G401 (cell line): ENCODE measurements around the gene CLASP2. TPM values are rescaled to one million over a fixed set of nuclear protein-coding genes. Genes with fewer than 3 reads are reported as not detected.
"Not testable (repeated sequence)": the region's sequence is repeated elsewhere in the genome, so short reads cannot be mapped to it uniquely, and the experiment has no call there.

Experiments used
- DNase-seq: peaks from one replicate; pipeline ENCODE4 v3.0.0-alpha.2; 2015; ENCODE audit warnings: low spot score
- in situ Hi-C: cut with HindIII; loops from 2 replicates; pipeline ENCODE4 v1.10.0; 2016; ENCODE audit warnings: low sequenced_read_pairs, mixed read lengths
- total RNA-seq: library from RNA; depleted of rRNA; stranded (reverse); fragments of >200 nt; shearing (Covaris generic); gene quantifications from 2 replicates; pipeline ENCODE4 v1.2.3, GENCODE V29; 2014

CLASP2 gene
- total RNA-seq, 1 experiment from 2014 or later = 65.5 TPM

GRCh38 chr3:33699275-33699674 lies 18.8 kb downstream of the CLASP2 start:
- in situ Hi-C loops = no loop called here
- DNase-seq = no peak

GRCh38 chr3:33694944-33695343 lies 23.1 kb downstream of the CLASP2 start:
- in situ Hi-C loops = no loop called here
- DNase-seq = no peak

DNA sequence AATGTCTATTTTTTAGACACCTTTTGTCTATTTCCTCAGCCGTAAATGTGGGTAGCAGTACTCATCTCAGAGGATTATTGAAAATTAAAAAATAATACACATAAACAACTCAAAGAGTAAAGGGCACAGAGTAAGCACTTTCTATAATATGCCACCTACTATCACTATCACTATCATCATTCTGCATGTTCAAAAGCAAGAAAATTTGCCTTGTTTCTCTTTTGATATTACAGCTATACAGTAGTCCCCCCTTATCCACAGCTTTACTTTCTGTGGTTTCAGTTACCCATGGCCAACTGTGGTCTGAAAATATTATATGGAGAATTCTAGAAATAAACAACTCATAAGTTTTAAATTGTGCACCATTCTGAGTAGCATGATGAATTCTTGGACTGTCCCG lies 27.7 kb downstream of the CLASP2 start:
- DNase-seq = no peak

GRCh38 chr3:33687406-33688010 lies 30.5 kb downstream of the CLASP2 start:
- in situ Hi-C loops = no loop called here
- DNase-seq = no peak

More for the DNA sequence above, 27.7 kb downstream of the CLASP2 start:
- in situ Hi-C loops = no loop called here

DNA sequence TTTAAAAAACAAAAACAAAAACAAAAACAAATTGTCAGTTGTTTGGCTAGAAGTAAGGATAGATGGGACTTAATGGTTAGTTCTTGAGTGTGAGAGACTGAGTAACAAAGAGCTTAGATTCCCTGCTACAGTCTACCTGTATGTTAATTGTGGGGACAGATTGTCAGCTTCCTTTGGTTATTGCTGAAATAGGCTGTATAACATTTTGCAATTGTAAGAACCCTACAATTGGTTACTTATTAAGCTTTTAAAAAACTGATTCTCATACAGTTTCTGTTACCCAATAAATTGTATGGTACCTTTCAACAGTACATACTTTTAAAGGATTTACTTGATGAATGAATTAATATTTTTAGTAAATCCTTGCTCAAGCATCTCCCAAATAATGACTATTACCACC lies 35.3 kb downstream of the CLASP2 start:
- DNase-seq = no peak
- in situ Hi-C loops = no loop called here

DNA sequence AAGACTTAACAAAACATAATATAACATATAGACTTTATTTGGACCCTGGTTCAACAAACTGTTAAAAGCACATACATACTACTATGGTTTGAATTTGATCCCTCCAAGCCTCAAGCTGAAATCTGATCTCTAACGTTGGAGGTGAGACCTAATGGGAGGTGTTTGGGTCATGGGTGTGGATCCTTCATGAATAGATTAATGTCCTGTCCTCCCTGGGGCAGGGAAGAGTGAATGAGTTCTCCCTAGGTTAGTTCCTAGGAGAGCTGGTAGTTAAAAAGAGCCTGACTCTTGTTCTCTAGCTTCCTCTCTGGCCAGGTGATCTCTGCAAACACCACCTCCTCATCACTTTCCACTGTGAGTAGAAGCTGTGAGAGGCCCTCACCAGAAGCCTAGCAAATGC lies 36.4 kb downstream of the CLASP2 start:
- in situ Hi-C loops = no loop called here
- DNase-seq = no peak

GRCh38 chr3:33678073-33678472 lies 40.0 kb downstream of the CLASP2 start:
- DNase-seq = no peak
- in situ Hi-C loops = no loop called here

GRCh38 chr3:33673436-33673835 lies 44.6 kb downstream of the CLASP2 start:
- DNase-seq, in situ Hi-C loops: not testable (repeated sequence)

GRCh38 chr3:33668618-33669017 lies 49.4 kb downstream of the CLASP2 start:
- DNase-seq = no peak
- in situ Hi-C loops = no loop called here

- in situ Hi-C loops = no loop called here
- no peak for DNase-seq
Measured at GRCh38 chr3:33665294-33665693, 52.8 kb downstream of the CLASP2 start.

- DNase-seq = no peak
Measured at GRCh38 chr3:33664195-33664594, 53.9 kb downstream of the CLASP2 start.

DNA sequence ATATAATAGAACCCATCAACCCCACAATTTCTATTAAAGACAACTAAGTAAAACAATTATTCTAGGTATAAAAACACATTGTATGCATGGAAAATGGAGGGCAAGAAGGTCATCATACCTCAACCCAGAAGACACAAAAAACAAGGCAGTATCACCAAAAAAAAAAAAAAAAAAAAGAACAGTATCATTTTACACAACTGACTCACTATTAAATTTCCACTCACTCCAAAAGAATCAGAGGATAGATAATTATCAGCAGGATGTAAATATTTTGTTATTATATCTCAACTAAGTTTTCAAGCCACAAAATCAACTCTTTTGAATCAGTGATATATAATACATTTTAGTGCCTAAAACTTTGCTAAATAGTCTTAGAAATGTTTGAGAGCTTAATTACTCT lies 55.0 kb downstream of the CLASP2 start:
- no peak for DNase-seq
- in situ Hi-C loops = no loop called here

More at GRCh38 chr3:33664195-33664594, 53.9 kb downstream of the CLASP2 start:
- in situ Hi-C loops = no loop called here

- in situ Hi-C loops = no loop called here
- no peak for DNase-seq
Measured at GRCh38 chr3:33659856-33660434, 58.1 kb downstream of the CLASP2 start.

DNA sequence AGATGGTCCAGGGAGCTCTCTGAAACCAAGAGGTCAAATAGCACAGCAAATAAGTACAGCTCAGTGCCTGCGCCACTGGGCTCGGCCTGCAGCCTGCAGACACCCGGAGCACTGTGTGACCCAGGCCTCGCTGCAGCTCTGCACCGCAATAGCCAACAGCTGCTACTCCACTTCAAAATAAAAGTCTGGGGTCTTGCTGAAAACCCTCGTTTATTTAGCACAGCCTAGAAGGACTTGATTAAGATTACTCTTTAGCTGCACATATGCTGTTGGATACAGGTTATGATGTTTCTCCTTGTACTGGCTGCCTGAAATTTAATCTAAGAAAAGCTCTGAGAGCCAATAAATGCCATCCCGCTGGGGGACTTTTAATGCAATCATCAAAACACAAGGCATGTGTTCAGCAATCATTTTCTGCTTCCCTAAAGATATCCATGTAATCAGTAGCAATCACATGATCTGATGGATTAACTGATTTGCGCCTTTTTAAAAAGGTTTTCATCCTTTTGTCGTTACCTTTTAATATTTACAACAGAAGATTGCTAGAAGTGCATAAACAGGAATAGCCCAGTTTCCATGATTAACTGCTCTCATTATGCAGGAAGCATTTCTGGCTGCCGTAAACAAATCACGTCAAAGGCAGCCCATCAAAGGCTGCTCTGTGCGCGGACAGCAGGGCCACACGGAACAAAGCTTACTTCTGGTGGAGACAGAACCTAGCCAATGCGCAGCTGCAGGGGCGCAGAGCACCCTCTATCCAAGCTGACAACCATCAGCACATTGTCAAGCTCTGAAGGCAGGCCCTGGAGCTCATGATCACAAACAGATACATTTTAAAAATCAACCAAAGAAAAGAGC lies 58.8 kb downstream of the CLASP2 start:
- in situ Hi-C loops = no loop called here
- DNase-seq = peak; percentile 93

- DNase-seq = no peak
- in situ Hi-C loops = no loop called here
Measured at GRCh38 chr3:33658621-33658990, 59.4 kb downstream of the CLASP2 start.

- in situ Hi-C loops = no loop called here
- DNase-seq = no peak
Measured at GRCh38 chr3:33658039-33658438, 60.0 kb downstream of the CLASP2 start.

- no peak for DNase-seq
- in situ Hi-C loops = no loop called here
Measured at GRCh38 chr3:33652736-33653135, 65.3 kb downstream of the CLASP2 start.

DNA sequence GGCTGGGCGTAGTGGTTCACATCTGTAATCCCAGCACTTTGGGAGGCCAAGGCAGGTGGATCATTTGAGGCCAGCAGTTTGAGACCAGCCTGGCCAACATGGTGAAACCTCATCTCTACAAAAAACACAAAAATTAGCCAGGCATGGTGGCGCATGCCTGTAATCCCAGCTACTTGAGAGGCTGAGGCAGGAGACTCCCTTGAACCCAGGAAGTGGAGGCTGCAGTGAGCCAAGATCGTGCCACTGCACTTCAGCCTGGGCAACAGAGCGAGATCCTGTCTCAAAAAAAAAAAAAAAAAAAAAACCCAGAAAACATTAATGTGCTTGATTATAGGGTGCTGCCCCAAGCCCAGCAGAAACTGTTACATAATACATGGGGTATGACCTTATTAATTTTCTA lies 67.0 kb downstream of the CLASP2 start:
- in situ Hi-C loops, DNase-seq: not testable (repeated sequence)

DNA sequence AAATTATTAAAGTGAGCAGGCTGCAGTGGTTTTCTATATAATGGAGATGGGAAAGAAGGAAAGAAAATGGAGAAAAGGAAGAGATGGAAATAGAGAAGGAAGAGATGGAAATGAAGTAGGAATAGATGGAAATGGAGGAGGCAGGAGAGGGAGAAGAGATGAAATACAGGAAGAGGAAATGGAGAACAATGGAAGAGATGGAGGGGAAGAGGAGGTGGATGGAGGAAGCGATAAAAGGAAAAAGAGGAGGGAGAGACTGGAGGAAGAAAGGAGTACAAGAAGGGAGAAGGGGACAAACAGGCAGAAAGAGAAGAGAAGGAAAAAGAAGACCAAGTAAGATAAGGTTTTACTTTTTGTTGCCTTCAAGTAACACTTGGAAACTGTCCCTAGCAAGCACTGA lies 67.6 kb downstream of the CLASP2 start:
- in situ Hi-C loops = no loop called here
- no peak for DNase-seq

- in situ Hi-C loops = loop anchor here (25.0 kb wide), 1 partner anchor 139 kb away; the partner anchor contains the start of gene PDCD6IP
- DNase-seq = no peak
Measured at GRCh38 chr3:33648793-33649192, 69.3 kb downstream of the CLASP2 start.
